ENCODE data around the gene AMN1. TPM values are rescaled to one million over a fixed set of nuclear protein-coding genes. Genes with fewer than 3 reads are reported as not detected.

AMN1 gene
- polyA plus RNA-seq, 1 donor (not counting 4 experiments of a cell fraction or from before 2014, with no cell fraction given): 11.3 TPM

DNA sequence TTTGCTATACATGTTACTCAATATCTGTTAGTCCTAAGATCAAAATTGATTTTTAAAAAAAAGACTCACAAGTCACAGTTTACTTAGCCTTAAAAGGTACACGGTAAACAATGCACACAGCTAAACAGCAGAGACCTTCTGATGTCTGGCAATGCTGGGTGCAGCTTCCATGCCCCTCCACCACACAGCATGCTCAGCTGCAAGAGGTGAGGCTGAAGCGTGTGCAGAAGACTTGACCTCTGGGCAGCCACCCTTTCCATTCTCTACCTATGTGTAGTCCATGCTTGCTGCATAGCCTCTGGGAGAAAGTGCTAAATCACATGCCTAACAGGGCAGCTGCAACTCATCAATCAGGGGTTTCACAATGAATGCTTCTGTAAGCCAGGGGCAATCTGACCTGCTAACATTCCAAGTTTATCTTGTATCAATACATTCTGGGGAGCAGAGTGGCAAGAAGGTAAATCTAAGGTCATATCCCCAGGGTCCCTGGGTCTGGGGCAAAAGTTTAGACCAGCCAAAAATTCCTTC, 44.5 kb upstream of the AMN1 start:
- H3K9me3 ChIP-seq (ENCODE audit: control insufficient read depth, low read depth, low read length): no peaks in the 10 kb centered on the region
- no peak overlapping the region for H2AFZ ChIP-seq (ENCODE audit: control insufficient read depth, low read length)
- no peaks in the 10 kb centered on the region for H3K36me3 ChIP-seq (ENCODE audit: control insufficient read depth in 2 of 2, extremely low read depth in 1 of 2, insufficient read depth in 2 of 2, low read length in 2 of 2)
- no peaks in the 10 kb centered on the region for H4K20me1 ChIP-seq (ENCODE audit: control insufficient read depth, extremely low read depth, insufficient read depth, low read length)
- no peaks in the 10 kb centered on the region for H3K4me1 ChIP-seq (ENCODE audit: control insufficient read depth, extremely low read depth, insufficient read depth, low read length)
- dilution Hi-C loops (cut with MboI; ENCODE audit: extremely low pct_ligation_motif_present, low sequenced_read_pairs): no loop called here
- no peak overlapping the region for H3K4me3 ChIP-seq (ENCODE audit: control insufficient read depth in 2 of 3, extremely low read depth in 1 of 3, insufficient read depth in 2 of 3, low read depth in 1 of 3, low read length in 3 of 3)
- no peaks in the 10 kb centered on the region for H3K79me2 ChIP-seq (ENCODE audit: control insufficient read depth, insufficient read depth, low read length)
- H3K9ac ChIP-seq (ENCODE audit: control insufficient read depth, extremely low read depth, insufficient read depth, low read length): no peak overlapping the region
- H3K27ac ChIP-seq (ENCODE audit: control insufficient read depth, insufficient read depth, low read length): no peak overlapping the region
- FAIRE-seq (no peak), DNase-seq (ENCODE audit: low read depth, low spot score) (no peak)
- no peak for TF ChIP-seq EZH2 (IDR thresholded peaks at IDR 0.05; ENCODE audit: low read length)
- TF ChIP-seq, protein P1, sequence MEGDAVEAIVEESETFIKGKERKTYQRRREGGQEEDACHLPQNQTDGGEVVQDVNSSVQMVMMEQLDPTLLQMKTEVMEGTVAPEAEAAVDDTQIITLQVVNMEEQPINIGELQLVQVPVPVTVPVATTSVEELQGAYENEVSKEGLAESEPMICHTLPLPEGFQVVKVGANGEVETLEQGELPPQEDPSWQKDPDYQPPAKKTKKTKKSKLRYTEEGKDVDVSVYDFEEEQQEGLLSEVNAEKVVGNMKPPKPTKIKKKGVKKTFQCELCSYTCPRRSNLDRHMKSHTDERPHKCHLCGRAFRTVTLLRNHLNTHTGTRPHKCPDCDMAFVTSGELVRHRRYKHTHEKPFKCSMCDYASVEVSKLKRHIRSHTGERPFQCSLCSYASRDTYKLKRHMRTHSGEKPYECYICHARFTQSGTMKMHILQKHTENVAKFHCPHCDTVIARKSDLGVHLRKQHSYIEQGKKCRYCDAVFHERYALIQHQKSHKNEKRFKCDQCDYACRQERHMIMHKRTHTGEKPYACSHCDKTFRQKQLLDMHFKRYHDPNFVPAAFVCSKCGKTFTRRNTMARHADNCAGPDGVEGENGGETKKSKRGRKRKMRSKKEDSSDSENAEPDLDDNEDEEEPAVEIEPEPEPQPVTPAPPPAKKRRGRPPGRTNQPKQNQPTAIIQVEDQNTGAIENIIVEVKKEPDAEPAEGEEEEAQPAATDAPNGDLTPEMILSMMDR (optimal IDR thresholded peaks at IDR 0.05 in 1 of 3, IDR thresholded peaks at IDR 0.05 in 1 of 3, conservative IDR thresholded peaks at IDR 0.05 in 1 of 3; ENCODE audit: extremely low read depth in 1 of 3, insufficient read depth in 2 of 3, low read length in 3 of 3): no peak
- H3K27me3 ChIP-seq (ENCODE audit: control insufficient read depth, extremely low read depth, insufficient read depth, low read length): no peaks in the 10 kb centered on the region
- H3K4me2 ChIP-seq (ENCODE audit: control insufficient read depth, extremely low read depth, insufficient read depth, low read depth, low read length): no peak overlapping the region
- H3K9me1 ChIP-seq (ENCODE audit: control insufficient read depth, extremely low read depth, insufficient read depth, low read length): no peaks in the 10 kb centered on the region

DNA sequence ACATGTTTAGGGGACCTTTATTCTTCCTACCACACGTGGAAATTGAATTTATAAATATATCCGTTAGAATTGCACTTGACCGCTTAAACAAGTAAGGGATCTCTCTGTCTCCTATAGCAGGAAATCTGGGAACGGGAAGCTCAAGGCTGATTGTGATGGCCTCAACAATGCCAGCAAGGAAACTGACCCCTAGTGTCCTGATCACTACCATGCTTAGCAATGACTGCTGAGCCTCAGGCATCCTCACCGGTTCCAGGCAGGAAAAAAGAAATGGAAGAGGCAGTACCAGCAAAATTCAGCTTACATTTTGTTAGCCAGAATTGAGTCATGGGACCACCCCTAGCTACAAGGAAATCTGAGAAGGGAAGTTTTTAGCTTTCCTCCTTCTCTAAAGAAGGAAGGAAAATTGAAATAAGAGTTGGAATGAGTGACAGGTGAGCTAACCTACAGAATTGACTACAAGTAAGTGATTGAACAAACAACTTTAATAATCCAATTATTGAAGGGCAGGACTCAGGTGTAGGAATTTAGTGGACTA, 43.9 kb upstream of the AMN1 start:
- no peak for DNase-seq (ENCODE audit: low read depth, low spot score)
- Histone ChIP-seq H3K79me2 (ENCODE audit: control insufficient read depth, insufficient read depth, low read length) (no peaks in the 10 kb centered on the region), H3K27ac (ENCODE audit: control insufficient read depth, insufficient read depth, low read length) (no peak overlapping the region), H3K36me3 (ENCODE audit: control insufficient read depth in 2 of 2, extremely low read depth in 1 of 2, insufficient read depth in 2 of 2, low read length in 2 of 2) (no peaks in the 10 kb centered on the region), H3K9ac (ENCODE audit: control insufficient read depth, extremely low read depth, insufficient read depth, low read length) (no peak overlapping the region), H2AFZ (ENCODE audit: control insufficient read depth, low read length) (no peak overlapping the region), H3K4me2 (ENCODE audit: control insufficient read depth, extremely low read depth, insufficient read depth, low read depth, low read length) (no peak overlapping the region), H3K4me3 (ENCODE audit: control insufficient read depth in 2 of 3, extremely low read depth in 1 of 3, insufficient read depth in 2 of 3, low read depth in 1 of 3, low read length in 3 of 3) (no peak overlapping the region), H3K27me3 (ENCODE audit: control insufficient read depth, extremely low read depth, insufficient read depth, low read length) (no peaks in the 10 kb centered on the region), H3K9me3 (ENCODE audit: control insufficient read depth, low read depth, low read length) (no peaks in the 10 kb centered on the region), H3K9me1 (ENCODE audit: control insufficient read depth, extremely low read depth, insufficient read depth, low read length) (no peaks in the 10 kb centered on the region), H3K4me1 (ENCODE audit: control insufficient read depth, extremely low read depth, insufficient read depth, low read length) (no peaks in the 10 kb centered on the region), H4K20me1 (ENCODE audit: control insufficient read depth, extremely low read depth, insufficient read depth, low read length) (no peaks in the 10 kb centered on the region)
- no peak for FAIRE-seq
- TF ChIP-seq EZH2 (IDR thresholded peaks at IDR 0.05; ENCODE audit: low read length): no peak
- TF ChIP-seq, protein P1 (optimal IDR thresholded peaks at IDR 0.05 in 1 of 3, IDR thresholded peaks at IDR 0.05 in 1 of 3, conservative IDR thresholded peaks at IDR 0.05 in 1 of 3; ENCODE audit: extremely low read depth in 1 of 3, insufficient read depth in 2 of 3, low read length in 3 of 3): no peak
- dilution Hi-C loops (cut with MboI; ENCODE audit: extremely low pct_ligation_motif_present, low sequenced_read_pairs): no loop called here

All from keratinocyte (primary cell).